HG02885 (cell line): ENCODE data around the gene GRXCR1.
A peak's percentile ranks its signal among the peaks of the same experiment; 100 is the strongest.

ENCODE experiments used
- ATAC-seq: cut with Tn5 transposase; IDR thresholded peaks from one replicate; pipeline ENCODE4 v1.9.1; 2021; ENCODE audit warnings: mild to moderate bottlenecking; ENCODE audit not compliant: unreplicated experiment, poor library complexity

Gene GRXCR1

DNA sequence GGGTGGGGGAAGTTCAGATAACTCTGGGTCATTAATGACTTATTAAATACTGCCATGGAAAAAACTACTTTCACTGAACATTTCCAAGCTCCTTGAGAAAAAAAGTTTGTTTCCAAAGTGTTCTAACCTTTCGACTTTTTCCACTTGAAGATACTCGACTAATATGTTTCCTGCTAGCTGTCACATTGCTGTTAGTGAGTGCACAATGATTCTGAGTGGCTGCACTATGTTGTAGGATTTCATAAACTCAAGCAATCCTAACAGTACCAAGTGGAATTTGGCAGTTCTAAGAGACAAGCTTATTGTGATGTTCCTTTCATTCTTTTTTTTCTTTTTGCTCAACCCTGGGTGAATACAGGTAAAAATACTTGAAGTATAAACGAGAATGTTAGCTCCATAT lies 33.4 kb downstream of the GRXCR1 start:
- no peak for ATAC-seq

DNA sequence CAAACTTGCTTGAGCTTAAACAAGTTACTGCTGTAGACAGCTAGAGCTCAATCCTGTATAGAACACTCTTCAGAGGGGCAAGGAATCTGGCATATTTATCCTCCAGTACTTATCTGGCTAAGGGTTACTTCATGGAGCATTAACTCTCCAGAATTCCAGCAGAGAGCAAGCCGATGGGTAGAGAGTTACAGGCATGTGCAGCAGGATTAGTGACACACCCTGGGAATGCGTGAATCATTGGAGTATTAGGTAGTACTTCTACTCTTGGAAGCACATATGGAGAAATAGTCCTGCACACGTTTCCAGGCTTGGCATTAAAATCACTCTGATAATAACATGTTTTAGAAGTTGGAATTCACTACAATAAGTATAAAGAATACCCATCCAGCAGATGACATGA lies 35.4 kb downstream of the GRXCR1 start:
- ATAC-seq, result no peak

DNA sequence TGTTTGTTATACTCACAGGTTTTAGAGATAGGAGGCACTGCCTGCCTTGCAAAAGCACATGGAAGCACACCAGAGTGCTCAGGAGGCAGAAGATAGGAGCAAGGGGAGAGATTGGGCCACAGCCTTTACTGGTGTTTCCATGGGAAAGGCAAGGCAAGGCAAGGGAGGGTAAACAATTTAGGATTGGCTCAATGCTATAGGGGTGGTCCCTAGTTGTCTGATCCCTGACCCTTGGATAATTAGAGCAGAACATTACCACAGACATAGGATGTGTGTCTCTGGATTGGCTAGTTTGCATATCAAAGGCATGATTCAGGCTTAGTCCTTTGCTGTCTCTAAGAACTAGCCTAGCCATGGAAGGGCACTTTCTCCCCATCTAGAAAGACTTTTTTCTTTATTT lies 36.1 kb downstream of the GRXCR1 start:
- ATAC-seq, result no peak

DNA sequence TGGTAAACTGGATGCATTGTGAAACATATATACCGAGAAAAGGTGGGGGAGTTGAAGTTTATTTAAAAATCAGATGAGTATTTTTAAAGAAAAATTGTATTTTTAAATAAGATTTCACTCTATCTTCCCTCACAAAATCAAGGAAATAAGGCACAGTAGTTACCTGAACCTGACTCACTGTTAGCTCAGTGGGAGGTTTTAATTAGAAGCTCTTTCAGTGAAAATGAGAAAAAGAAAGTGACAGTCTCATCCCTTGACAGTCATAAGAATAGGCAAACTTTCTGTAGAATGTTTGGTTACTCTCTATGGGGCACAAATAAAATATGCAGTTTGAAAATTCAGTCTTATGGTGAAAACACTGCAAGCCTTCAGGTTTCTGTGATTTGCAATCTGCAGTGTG lies 49.7 kb downstream of the GRXCR1 start:
- no peak for ATAC-seq

DNA sequence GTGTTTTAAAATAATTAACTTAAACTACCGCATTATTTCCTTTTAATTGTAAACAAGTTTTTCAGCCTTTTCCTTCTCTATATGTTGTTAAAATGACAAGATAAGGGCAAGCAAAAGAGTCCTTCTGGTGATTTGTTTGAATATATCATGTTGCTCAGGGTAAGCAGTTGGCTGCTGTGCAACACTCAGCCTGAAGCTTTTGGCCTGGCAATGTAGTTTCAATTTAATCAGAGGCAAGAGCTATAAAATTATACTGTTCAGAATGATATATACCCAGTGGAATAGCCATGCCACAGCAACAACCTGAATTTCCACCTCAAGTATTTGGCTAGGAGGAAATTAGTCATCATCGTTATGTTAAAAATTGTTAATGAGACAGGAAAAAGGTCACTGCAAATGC lies 53.4 kb downstream of the GRXCR1 start:
- no peak for ATAC-seq

DNA sequence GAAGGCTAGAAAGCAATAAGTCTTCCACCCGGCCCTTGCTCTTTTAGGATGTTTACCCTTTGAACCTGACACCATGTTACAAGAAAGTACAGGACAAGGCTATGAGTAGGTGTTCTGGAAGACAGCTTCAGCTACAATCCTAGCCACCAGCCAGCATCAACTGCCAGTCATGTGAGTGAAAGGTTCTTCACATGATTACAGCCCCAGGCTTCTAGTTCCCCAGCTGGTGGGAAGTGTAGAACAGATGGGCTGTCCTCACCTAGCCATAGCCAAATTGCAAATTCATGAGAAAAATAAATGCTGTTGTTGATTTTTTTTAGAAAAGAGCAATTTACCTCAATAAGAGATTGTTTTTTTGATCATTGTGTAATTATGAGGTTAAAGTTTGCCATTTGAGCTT lies 60.8 kb downstream of the GRXCR1 start:
- no peak for ATAC-seq

DNA sequence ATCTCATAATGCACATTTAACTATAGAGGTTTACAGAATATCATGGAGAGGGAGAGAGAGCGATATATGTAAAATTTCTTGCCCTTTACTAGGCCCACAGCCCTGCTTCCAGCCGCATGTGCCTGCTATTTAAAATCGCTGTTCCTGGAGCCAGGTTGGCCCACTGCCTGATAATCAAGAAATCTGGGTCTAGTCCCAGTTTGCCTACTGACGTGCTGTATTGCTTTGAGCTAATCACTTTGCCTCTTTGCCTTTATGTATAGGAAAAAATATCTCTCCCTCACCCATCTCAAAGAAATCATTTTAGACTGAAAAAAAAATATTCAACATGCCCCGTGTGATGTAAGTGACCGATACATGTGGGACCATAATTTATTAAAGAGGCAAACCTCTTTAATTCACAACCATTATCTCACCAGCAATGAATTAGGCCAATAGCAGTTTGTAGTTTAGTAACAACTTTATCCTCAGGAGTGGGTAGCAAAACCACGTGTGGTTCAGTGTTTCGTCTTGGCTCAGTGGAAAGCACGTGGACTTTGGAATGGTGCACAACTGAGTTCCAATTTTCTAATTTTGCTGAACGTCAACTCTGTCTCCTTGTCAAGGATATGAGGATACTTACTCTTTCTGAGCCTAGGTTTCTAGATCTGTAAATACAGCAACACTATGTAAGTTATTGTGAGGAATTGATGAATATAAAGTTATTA lies 62.6 kb downstream of the GRXCR1 start:
- ATAC-seq, result no peak

DNA sequence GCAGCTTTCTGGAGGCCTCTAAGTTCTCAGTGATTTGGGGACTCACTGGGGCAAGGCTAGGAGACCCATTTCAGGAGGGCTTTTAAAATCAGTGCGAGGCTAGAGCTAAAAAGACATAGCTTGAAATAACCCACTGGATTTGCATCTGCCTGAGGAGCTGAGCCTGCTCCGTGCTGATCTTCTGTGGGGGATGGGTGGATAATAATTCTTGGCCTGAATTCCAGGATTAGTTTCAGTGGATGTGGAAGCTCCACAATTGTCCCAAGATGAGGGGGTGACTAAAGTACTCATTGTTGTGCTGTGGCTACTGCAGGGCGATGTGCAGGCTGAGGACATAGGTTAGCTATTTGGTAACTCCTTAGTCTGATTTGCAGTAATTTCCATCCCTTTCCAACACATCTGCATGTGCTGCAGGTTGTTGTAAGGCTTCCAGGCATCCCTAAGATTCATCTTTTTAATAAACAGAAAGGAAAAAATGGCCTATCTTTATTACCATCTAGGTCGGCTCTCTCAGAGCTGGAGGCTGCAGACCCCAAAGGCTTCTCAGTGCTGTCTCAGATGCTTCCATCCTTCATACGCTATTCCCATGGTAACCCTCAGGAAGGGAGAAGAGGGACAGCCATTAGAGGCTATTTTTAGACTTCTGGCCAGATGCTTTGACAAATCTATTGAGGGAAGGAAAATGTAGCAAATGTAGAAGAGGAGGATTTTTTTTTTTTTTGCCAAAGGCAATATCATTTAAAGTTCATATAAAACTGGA lies 63.4 kb downstream of the GRXCR1 start:
- no peak for ATAC-seq

DNA sequence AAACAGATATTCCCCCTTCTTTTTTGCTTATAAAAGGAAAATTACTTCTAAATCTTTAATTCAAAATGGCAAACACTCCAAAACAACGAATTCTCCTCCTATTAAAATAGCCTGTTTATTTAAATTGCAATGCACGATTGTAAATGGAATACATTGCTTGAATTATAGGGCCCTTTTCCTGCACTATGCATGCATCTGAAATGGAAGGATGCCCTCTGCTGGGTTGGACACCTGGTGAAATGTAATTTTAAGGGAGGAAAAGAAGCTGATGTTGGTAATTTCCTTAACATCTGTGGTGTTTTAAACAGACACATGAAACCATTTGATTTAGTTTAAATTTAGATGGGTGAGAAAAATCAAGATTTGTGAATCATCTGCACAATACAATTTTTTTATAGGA lies 72.8 kb downstream of the GRXCR1 start:
- ATAC-seq, result no peak

DNA sequence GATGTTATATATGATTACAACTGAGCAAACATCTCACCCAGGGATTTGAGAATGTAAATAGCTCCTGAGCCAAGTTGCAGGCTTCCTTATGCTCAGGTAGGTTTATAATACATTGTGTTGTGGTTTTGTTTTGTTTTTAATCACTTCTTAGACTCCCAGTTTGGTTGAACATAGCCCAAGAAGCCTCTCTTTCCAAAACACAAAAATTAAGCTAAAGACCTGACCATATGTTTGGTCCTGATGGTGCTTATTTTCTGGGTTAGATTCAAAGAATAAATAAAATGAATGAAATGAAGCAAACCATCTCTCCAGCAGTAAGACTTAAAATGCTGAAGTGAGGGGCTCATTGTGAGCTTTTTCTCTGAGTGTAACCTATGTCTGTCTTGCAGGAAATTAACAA lies 93.5 kb downstream of the GRXCR1 start:
- no peak for ATAC-seq

DNA sequence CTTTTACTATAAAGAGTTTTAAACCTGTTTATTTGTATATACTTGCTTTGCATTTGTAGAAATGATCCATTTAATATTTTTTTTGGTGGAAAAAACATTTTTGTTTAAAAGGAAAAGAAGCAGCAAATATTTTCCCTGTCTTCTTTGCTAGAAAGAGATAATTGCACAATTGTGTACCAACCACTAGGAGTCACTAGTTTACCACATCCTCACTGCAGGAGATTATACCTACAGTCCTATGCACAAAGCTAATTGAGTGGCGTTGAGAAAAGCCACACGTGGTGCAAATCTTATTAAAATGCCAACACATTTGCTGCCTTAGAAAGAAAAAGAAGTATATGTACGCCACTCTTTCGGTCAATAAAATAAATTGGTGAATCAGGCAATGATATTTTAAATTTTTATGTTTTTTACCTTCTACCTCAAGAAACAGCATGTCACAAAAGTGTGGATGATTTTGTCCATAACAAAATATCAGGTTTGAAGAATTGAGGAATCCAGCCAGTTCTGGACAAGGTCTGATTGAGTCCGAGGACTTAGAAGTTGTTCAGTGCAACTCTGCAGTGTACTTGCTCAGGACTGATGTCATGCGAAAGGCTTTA lies 102.9 kb downstream of the GRXCR1 start:
- peak; percentile 96 for ATAC-seq

DNA sequence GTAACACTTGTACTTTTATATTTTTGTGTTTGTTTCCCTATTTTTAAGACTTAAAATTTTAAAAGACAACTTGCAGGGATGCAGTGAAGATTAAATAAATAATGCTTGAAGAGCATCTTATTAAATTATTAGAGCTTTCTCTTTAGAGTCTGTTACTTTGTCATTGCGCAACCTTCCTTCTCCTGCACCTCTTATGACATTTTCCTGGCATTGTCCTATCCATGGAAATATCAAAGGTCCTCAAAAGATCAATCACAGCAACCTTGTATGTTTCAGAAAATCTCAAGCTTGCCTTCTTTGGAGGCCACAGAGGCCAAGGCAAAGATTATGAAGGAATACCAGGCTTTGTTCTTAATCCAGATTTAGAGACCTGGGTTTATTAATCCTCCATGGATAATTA lies 116.3 kb downstream of the GRXCR1 start:
- ATAC-seq, result no peak

DNA sequence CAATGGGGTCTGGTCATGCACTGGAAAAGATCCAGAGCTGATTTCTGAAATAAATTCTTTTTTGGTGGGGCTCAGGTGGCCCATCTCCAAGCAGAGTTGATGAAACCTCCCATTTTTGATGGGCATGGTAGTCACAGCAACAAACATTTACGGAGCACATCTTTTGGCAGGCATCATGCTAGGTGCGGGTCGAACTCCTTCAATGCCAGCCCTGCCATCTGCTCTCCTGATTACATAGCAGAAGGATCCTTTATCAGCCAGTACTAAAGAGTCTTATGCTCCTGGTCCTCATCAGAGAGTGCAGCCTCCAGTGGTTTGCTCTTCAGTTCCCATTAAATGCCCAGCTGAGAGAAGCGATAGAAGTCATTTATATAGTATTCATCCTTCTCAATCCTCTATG lies 121.7 kb downstream of the GRXCR1 start:
- ATAC-seq, result no peak

DNA sequence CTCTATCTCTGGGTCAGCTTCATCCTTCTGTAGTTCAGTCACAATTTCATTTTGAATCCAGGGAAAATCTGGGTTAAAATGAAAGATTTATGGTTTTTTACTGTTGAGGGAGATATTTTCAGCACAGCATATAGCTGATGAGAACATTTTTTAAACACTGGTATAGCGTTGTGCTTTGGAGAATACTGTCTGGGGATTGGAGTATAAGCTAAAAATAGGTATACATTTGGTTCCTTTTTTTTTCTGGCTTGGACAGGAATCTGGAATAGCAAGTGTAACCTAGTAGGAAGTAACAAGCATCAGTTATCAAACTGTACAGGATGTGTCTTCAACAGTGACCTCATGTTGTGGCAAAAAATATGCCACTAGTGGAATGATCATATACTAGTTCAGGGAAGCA lies 149.1 kb downstream of the GRXCR1 start:
- no peak for ATAC-seq

DNA sequence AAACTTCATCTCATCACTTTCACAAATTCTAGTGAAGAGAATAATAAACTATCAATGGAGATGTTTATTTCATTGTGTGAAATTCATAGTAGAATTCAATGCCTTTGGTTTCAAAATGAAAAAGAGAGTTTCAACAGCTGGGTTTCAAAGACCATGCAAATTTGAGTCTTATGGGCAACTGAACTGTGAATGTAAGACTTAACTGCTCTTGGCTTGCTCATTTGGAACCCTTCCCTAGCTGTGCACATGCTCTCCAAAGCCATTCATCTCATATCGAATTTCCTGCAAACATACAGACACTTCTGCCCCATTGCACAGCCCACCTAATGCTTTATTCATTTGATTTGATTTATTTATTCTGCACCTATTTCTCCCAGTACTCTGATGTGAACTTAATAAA lies 154.5 kb downstream of the GRXCR1 start:
- ATAC-seq, result no peak

DNA sequence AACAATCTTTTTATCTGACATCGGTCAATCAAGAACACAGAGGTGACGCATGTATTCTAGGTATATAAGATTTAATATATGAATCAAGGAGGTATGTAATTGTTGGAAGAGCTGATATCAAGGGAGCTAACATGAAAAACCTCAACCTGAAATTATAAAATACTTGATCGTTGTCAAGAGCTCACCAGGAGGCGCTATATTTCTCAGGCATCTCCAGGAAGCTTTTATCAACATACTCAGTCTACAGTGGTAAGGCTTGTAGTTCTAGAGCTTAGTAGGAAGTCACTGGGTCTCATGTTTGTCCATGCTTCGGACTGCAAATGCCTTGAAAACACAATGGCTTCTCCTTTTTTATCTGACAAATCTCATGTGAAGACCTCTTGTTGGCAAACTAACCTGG lies 156.1 kb downstream of the GRXCR1 start:
- no peak for ATAC-seq

DNA sequence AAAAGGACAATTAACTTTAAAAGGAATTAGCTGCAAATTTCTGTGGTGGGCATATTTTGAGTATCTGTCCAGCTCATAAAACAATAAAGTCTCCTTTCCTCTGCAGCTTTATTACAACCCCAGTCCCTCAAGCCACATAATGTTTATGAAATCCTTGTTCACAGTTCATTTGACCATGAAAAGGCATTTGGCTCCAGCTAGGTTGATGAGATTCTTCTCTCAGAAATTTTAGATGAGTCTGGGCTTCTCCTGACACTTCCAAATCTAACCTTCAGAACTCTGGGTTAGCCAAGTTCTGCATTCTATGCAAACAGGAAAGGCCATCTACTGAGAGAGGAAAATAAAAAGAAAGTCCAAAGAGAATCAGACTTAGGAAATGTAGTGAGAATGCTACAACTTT lies 156.8 kb downstream of the GRXCR1 start:
- no peak for ATAC-seq

DNA sequence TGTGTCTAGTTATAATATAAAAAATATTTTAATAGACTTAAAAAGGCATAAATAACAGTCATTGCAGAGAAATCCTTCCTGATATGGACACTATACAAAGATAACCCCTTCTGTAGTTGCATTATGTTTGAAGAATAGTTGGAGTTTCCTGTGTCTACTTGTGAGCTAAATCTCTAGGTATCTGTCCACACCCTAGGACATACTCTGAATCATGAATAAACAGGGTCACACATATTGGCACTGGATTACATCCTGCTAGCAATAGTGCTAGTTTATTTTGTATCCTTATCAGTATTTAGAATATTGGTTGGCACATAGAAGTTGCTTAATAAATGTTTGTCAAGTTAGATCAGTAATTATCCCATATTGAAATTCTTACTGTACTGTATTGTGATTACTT lies 173.9 kb downstream of the GRXCR1 start:
- no peak for ATAC-seq

DNA sequence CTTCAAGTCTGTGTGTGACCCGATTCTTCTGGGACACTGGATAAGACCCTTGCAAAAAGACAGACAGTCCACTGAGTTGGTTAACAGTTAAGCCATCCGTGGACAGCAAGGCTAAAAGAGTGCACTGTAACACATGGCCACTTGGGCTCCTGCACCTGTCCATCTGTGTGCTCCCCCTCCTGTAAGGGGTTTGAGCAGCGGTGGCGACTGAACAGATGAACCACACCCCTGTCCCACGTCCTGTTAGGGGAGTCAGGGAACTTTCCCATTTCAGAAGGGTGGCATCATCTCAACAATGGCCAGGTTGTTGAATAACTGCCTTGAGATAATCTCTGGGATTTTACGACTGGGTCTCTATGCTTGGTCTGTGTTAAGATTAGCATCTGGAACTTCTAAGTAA lies 178.6 kb downstream of the GRXCR1 start:
- ATAC-seq, result no peak
